Stimulated activated CD4-positive, alpha-beta T cell treated with anti-CD3 and anti-CD28 coated beads, Interleukin-2, amount 100 ng/mL, for 48 hours (primary cell): ENCODE data around the gene ATP2B3.

Experiments
- DNase-seq, 2 donors: peaks; one replicate each; pipeline ENCODE4 v3.0.0-alpha.2; 2020

ATP2B3 gene

GRCh38 chrX:153576239-153576870, 58.9 kb downstream of the ATP2B3 start:
- DNase-seq, result no peak

GRCh38 chrX:153576961-153577360, 59.5 kb downstream of the ATP2B3 start:
- no peak for DNase-seq

GRCh38 chrX:153578200-153578835, 60.9 kb downstream of the ATP2B3 start:
- DNase-seq, result no peak

- DNase-seq, result no peak
Measured at GRCh38 chrX:153578889-153579288, 61.4 kb downstream of the ATP2B3 start.

DNA sequence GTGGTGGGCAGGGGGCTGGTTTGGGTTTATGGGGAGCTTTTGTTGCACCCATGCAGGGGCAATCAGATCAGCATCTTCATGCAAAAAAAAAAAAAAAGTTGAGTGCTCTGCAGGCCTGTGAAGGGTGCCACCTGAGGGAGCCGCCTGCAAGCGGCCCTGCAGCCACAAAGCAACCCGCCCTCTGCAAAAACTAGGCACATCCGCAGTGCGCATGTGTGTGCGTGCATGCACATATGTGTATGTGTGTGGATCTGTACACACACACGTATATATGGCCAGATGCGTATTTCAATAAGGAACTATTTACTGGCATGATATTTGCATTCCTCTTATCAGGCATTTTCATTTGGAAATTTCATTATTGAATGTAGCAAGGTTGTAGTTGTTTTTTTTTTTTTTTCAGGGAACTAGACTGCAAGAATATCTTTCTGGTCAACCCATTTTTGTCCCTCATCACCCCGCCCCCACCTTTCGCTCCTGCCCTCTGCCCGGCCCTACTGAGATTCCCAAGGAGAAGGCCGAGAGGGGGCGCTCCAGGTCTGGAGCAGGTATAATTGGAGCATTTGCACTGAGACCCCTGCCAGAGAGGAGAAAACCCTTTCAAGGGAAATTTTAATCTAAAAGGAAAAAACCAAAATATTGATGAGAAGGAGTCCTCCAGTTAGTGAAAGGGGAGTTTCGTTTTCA, 63.4 kb downstream of the ATP2B3 start:
- DNase-seq, result no peak

DNA sequence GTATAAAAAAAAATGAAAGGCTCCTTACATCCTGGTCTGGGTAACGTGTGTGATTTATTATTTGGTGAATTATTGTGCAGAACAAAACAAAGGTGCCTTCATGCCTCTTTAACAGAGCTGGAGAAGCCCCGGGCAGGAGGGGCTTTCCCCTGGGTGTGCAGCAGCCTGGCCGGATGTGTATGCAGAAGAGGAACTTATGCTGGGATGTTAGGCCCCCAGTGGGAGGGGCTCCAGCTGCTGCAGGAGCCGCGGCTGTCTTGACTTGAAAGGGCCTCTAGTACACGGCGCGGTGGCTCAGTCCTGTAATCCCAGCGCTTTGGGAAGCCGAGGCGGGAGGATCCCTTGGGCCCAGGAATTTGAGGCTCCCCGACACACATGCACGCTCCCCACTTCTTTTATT, 65.5 kb downstream of the ATP2B3 start:
- DNase-seq, result peak; percentile 30 to 46

DNA sequence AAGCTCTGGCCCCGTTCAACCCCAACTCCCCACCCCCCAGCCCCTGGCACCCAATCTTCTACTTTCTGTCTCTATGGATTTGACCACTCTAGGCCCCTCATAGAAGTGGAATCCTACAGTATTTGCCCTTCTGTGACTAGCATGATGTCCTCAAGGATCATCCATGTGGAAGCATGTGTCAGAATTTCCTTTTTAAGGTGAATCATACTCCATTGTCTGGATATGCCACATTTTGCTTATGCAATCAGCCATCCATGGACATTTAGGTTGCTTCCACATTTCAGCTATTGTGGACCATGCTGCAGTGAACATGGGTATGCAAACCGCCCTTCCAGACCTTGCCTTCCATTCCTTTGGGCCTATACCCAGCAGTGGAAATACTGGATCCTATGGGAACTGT, 66.0 kb downstream of the ATP2B3 start:
- DNase-seq, result no peak

DNA sequence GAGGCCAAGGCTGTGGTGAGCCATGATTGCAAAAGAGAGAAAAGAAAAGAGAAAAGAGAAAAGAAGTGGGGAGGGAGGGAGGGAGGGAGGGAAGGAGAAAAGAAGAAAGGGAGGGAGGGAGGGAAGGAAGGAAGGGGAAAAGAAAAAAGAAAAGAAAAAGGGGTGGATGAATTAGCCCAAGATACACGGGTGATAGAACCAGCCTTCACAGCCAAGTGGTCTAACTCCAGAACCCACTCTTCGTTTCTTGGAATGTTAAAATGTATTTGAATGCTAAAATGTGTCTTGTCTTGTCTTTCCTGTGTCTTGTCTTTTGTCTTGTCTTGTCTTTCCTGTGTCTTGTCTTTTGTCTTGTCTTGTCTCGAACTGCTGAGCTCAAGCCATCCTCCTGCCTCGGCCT, 68.4 kb downstream of the ATP2B3 start:
- DNase-seq, result no peak

GRCh38 chrX:153587342-153587741, 69.9 kb downstream of the ATP2B3 start:
- no peak for DNase-seq

GRCh38 chrX:153588021-153588781, 70.8 kb downstream of the ATP2B3 start:
- no peak for DNase-seq

- DNase-seq, result no peak
Measured at GRCh38 chrX:153588782-153589446, 71.5 kb downstream of the ATP2B3 start.

- DNase-seq, result no peak
Measured at GRCh38 chrX:153590961-153591956, 73.8 kb downstream of the ATP2B3 start.

- DNase-seq, result no peak
Measured at GRCh38 chrX:153592091-153592833, 74.8 kb downstream of the ATP2B3 start.

GRCh38 chrX:153592966-153593688, 75.7 kb downstream of the ATP2B3 start:
- no peak for DNase-seq

DNA sequence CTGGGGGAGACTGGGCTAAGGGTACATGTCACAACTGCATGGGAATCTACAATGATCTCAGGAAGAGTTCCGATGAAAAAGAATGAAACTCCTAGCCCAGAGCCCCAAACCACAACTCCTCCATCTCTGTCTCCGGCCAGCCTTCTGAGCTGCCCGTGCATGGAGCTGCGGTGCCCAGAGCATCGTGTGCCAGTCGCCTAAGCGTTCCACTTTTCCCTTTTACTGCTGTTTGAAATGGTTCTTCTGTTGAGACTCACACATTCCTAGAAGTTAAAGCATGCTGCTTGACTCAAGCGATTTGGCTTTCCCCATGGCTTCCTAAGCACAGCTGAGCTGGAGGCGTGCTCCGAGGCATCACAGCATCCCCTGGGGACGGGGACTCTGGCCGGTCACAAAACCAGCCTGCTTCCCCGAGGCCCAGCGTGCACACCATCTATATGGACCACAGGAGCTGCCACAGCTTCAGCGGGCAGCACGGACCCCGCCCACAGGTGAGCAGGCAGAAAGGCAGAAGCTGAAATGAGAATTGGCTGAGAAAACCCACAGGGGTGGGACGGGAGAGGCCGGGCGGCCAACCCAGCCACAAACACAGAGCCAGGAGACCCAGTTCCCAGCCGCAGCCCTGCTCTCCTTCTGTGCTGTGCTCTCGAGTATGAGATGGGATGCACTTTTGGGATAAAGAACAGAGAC, 76.5 kb downstream of the ATP2B3 start:
- no peak for DNase-seq

DNA sequence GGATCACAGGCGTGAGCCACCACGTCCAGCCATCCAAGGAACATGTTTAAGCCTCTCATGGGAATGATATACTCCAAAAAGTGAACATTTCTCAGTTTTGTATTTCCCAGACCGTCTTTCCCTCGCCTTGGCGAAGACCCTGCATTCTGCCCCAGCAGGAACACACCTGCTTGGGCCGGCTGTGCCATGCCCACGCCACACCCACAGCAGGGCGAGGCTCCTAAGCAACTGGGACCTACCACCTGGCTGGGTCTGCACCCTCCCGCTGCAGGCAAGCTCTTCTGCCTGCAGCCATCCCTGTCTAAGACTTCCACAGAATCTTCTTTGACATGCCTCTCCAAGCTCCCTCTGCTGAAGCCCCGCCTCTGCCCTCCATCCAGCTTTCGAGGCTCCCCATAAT, 77.9 kb downstream of the ATP2B3 start:
- no peak for DNase-seq

DNA sequence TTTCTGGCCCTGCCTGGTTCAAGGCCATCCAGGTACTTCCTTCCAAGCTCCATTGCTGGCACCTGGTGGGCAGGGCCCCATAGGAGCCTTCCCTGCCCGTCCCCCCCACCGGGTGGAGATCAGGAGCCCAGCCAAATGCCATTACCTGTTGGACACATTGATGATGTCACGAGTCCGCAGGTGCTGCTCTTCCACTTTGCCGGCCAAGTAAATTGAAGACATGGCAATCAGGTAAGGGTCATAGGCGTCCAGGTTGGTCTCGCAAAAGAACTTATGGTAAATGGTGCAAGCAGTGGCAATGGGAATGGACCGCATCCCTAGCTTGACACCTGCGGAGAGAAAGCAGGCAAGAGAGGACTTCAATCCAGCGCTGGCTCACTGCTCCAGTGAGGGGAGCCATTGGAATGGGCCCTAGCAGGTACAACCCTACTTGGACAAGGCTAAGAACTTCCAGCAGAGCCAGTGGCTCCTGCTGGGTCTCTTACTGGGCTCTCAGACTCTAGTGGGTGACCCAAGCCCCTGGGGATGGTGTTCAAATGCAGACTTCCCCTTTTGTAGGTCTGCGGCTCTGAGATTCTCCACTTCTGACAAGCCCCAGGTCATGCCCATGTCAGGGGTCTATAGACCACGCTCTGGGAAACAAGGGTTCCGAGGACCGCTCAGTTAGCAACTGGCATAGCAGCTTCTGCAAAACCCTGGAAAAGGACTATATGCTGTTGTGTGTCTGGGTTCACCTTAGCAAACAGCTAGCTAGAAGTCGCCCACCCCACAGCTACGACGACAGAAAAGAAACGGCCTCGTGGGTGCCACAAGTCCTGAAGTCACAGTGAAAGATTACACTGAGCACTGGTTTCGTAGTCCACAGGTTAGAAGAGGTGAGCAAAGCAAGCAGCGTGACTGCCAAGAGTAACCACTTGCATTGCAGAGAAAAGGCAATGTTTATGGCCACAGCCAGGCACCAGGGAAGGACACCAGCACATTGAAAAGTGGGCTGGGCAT, 78.7 kb downstream of the ATP2B3 start:
- DNase-seq, result no peak
